GM18526 (cell line): ENCODE measurements around the gene DAAM2.

Experiments
- POLR2A ChIP-seq: IDR thresholded peaks from 3 replicates; pipeline ENCODE4 v1.6.1; 2011; ENCODE audit not compliant: insufficient read length; ENCODE audit errors: extremely low read depth

The DAAM2 gene

GRCh38 chr6:39898625-39899024, 106.4 kb downstream of the DAAM2 start:
- no peak for TF ChIP-seq POLR2A

GRCh38 chr6:39899554-39900295, 107.5 kb downstream of the DAAM2 start:
- no peak for TF ChIP-seq POLR2A

GRCh38 chr6:39901116-39901655, 109.0 kb downstream of the DAAM2 start:
- no peak for TF ChIP-seq POLR2A

GRCh38 chr6:39901670-39902069, 109.5 kb downstream of the DAAM2 start:
- TF ChIP-seq POLR2A = no peak

- TF ChIP-seq POLR2A = no peak
Observed at GRCh38 chr6:39902136-39902535, 110.0 kb downstream of the DAAM2 start.

DNA sequence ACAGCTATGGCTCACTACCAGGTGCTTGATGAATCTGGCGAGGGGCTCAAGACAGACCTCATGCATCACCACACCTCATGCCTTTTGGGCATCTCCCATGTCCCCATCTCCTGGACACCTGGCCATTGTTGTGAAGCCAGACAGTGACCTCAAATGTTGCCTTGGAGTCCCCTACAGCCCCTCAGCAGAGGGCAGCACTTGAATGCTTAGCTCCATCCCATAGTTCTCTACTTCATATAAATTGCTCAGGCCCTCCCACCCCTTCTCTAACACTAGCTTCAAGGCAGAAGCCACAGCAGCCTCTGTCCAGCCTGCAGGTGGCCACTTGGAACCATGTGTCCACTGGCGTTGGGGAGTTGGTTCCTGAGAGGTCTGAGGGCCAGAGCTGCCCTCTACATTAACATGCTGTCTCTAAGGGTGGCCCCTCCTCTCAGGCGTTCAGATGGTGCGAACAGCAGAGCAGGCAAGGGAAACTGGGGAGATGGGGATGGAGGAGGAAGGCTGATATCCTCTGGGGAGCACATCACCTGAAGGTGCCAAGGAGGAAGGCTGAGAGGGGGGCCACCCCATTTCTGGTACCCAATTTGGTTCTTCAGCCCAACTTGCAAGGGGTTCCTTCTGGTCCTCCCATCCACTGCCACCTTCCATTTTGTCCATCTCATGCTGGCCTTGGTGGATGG, 110.8 kb downstream of the DAAM2 start:
- no peak for TF ChIP-seq POLR2A

GRCh38 chr6:39903656-39904055, 111.5 kb downstream of the DAAM2 start:
- no peak for TF ChIP-seq POLR2A

- no peak for TF ChIP-seq POLR2A
Observed at GRCh38 chr6:39904946-39905639, 112.9 kb downstream of the DAAM2 start.

- no peak for TF ChIP-seq POLR2A
Observed at GRCh38 chr6:39905640-39905975, 113.4 kb downstream of the DAAM2 start.

DNA sequence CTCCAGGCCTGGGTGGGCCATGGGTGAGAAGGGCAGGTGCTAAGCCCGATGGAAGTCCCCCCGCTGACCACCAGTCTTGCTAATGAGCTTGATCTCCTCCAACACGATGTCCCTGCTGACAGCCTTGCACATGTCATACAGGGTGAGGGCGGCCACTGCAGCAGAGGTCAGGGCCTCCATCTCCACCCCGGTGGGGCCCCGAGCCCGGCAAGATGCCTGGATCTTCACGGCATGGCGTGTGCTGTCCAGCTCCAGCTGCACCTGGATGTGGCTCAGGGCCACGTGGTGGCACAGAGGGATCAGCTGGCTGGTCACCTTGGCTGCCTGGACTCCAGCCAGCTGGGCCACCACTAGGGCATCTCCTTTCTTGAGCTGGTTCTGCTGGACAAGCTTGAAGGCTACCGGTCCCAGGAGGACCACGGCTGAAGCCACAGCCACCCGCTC, 114.2 kb downstream of the DAAM2 start:
- no peak for TF ChIP-seq POLR2A

GRCh38 chr6:39907871-39908575, 115.8 kb downstream of the DAAM2 start:
- no peak for TF ChIP-seq POLR2A

- TF ChIP-seq POLR2A = no peak
Observed at GRCh38 chr6:39908838-39909583, 116.8 kb downstream of the DAAM2 start.

DNA sequence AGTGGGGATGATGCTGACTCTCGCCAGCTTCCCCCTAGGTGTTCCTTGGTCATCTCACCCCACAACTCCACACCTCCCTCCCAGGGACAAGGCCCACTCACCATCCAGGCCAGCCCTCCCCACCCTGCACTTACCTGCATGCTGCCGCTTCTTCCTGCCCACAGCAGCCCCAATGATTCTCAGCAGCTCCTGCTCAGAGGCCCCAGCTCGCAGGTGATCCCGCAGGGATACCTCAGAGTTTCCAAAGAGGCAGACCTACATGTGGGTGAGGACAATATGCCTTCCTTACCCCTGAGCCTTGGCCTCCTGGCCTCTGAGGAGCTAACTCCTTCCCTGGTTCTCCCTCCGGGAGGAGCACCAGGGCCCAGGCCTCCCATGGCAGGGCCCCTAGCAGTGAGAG, 117.5 kb downstream of the DAAM2 start:
- no peak for TF ChIP-seq POLR2A

GRCh38 chr6:39910164-39910563, 118.0 kb downstream of the DAAM2 start:
- TF ChIP-seq POLR2A = no peak

- TF ChIP-seq POLR2A = no peak
Observed at GRCh38 chr6:39910744-39911143, 118.6 kb downstream of the DAAM2 start.

GRCh38 chr6:39911513-39912125, 119.4 kb downstream of the DAAM2 start:
- no peak for TF ChIP-seq POLR2A
